Umbilical cord (tissue), 2 donors: Measurements from ENCODE around the gene BCCIP. TPM values are rescaled to one million over a fixed set of nuclear protein-coding genes. Genes with fewer than 3 reads are reported as not detected.

Source experiments
- DNase-seq: peaks from one replicate; pipeline ENCODE4 v3.0.0-alpha.2; 2015; ENCODE audit warnings: low spot score
- total RNA-seq: library from RNA; depleted of rRNA; stranded (reverse); fragments of >200 nt; gene quantifications from one replicate; pipeline ENCODE4 v1.2.3, GENCODE V29; 2014; ENCODE audit warnings: low replicate concordance; ENCODE audit not compliant: insufficient read depth

The BCCIP gene
- total RNA-seq, 1 donor from 2014 or later = 52.5 TPM

DNA sequence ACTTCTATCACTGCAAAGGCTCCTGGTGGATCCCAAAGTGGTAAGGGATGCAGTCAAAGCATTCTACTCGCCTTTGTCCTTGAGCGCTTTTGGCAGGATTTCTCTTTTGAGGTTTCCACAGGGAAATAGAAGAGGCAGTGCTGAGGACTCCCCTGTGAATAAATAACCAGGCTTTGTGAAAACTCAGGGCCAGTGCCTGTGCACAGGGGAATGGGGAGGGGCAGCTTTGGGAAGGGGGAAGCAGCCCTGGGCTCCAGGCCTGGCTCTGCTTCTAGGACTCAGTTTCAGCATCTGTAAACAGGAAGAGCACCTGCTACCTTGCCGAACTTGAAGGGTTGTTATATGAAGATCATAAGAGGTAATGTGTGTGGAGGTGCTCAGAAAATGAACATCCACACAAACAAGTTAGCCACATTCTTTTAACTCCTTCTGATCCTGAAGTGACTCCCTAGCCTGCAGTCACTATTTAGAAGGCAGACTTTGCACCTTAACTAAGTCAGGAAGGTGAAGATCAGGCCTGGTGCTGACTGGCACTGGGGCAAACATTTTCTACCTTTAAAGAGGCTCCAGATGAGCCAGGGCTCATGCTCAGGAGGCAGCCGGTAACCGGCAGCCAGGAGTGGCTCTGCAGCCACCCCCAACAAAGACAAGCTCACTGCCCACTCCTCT, 25.2 kb upstream of the BCCIP start:
- no peak for DNase-seq

DNA sequence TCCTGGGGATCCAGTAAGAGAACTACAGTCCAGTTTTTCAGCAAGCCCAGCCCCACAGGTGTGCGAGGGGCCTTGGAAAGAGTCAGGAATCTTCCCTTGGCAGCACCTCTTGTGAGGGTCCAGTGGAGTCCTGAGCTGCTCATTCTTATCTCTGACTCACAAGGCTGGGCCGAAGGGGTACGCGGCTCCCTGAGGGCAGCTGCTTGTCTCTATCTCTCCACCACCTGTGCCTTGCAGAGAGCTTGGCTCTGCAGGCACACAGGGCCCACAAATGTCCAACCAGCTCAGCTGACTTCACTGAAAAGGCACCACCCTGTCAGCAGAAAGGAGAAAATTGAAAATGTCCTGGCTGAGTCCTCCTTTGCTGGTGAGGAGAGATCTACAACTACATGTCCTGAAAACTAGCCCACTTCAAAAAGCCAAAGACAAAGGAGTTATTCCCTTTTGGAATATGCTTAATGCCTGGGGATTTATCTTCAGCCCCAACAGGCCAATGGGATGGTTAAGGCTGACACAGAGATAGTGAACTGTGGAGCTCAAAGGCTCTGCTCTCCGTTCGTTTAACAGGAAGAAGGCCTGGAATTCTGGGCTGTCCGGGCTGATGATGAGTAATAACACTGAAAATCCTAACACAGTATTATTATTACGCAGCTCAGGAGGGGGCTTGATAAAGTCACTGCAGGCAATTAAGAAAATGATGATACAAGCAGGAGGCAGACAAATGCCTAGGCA, 23.7 kb upstream of the BCCIP start:
- peak; percentile 87 for DNase-seq

DNA sequence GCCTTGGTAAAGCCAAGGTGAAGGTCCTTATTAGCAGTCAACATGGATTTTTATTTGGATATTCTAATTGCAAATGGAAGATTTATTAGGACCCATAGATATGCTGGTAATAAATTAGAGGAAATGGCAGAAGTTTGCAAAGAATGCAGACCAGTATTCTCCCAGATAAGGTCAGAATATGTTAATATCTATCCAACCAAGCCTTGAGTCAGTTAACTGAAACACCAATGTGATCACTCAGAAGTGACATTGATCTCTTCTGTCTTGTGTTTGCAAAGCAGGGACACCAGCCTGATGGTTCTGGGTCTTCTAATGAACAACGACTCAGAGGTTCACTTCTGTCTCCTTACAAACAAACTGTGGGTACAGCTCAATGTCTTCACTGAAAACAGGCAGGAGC, 21.8 kb upstream of the BCCIP start:
- no peak for DNase-seq

DNA sequence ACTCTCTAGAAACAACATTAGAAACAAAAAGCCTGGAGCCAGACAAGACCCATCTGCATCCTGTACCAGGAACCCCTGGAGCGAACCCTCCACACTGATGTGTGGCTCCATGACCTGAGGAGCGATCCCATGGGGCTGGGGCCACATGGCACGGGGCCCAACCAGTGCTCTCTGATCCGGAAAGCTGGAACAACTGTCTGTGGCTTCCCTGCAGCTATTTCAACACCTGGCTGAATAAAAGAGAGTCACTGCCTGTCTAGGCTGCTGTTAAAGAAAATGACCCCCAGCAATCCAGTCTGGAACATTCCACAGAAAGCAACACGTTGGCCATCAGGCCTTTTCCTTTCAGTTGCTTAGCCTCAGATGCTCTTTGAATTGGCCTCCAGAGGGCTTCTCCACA, 21.2 kb upstream of the BCCIP start:
- DNase-seq = no peak

DNA sequence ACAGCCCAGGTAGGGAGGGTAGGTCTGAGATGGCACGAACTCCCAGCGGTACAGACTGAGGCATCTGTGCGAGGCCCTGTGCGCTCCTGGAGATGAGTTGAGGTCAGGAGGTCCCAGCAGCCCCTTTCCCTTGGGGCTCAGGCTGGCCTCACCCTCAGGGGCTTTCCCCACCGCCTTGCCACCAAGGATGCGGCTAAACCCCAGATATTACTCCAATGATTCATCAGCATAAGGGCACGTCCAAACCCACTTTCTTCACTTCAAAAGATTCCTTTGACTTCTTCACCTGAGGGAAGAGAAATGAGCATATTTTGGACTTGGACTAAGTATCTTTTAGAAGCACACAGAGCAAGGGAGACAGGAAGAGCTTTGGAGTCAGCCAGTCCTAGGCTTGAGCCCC, 20.6 kb upstream of the BCCIP start:
- no peak for DNase-seq

DNA sequence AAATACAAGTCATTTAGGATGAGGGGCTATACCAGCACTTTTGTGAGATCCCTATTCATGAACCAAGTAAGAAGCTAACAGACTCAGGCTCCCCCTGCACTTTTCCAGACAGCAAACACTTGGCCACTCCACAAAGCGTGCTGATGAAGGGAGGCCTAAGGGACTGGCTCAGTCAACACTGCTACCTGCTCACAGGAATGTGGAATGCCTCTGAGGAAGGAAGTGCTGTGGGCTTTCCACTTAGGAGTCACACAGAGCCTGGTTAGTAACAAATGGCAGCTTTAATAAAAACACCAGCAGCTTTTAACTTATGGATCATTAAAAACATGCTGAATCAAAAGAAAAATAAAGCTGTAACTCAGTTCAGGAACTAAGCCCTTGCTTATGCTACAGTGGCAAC, 15.3 kb upstream of the BCCIP start:
- DNase-seq = no peak

DNA sequence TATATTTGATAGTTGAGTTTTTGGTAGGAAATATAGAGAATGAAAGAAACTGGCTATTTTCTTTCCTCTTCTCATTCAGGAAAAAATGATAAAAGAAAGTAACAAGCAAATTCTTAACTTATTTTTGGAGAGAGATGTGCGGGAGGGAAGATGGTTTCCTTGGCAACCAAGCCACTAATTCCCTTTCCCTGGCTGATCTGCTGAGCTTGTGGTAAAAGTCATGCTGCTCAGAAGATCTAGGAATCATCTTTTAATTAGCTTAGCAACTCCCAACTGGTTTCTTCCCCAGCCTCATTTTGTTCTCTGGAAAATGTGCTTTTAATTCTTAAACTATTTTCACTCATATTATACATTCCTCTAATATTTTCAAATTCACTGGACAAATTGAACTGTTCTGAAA, 12.1 kb upstream of the BCCIP start:
- DNase-seq = peak; percentile 3

DNA sequence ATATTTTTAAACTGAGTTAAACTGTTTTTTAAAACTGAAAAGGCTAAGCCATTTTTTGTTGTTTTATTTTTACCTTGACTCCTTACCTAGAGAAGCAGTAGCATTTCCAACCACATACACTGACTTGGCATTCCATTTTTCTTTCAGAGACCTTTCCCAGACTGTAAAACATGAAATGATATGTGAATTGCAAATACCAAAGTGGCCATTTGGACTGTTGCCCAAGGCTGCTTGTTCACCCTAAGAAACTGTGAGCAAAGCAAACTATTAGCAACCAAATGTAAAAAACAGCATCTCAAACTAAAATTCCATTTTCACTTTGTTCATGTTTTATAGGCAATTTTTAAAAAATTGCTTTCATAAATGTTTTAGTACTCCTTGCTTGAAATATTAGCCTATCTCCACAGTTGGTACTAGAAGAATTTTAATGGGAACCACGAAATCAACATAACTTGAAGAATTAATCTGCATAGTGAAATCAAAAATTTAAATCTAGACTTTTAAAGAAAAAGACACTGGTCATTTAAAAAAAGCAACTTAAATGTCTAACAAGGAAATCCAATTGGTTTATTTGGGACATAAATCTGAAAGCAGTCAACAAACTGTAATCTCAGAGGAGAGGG, 11.1 kb upstream of the BCCIP start:
- peak; percentile 4 for DNase-seq

DNA sequence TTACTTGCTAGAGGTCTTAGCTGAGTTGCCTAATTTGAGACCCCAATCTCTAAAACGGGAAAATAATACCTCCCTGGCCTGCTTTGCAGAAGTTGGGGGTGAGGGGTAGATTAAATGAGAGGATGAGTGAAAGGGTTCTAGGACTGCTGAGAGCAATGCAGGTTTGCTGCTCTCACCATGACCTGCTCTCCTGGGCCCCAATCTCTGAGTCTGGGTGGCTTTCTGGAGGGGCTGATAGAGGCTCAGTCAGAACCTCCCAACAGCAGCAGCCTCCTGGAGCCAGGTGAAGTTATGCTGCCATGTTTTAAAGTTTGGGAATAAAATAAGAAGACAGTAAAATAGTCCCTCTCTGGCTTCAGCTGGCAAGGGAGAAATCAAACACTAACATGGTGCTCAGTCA, 7.6 kb upstream of the BCCIP start:
- DNase-seq = no peak

DNA sequence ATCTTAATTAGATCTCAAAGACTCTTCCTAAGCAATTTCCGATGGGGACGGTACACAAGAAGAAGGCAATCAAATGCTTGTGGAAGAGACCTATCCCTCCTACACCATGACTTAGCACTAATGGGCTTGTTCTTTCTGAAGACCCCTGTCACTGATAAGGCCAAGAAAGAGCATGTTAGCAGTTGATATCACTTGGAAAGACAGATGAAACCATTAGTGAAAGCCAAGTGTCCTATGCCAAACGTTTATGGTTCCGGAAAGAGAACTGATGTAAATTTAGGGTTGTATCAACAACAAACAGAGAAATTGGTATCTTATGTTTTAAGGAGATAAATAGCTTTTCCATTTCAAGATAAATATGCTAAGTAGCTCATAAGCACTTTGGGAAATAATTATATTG, 6.8 kb upstream of the BCCIP start:
- no peak for DNase-seq

DNA sequence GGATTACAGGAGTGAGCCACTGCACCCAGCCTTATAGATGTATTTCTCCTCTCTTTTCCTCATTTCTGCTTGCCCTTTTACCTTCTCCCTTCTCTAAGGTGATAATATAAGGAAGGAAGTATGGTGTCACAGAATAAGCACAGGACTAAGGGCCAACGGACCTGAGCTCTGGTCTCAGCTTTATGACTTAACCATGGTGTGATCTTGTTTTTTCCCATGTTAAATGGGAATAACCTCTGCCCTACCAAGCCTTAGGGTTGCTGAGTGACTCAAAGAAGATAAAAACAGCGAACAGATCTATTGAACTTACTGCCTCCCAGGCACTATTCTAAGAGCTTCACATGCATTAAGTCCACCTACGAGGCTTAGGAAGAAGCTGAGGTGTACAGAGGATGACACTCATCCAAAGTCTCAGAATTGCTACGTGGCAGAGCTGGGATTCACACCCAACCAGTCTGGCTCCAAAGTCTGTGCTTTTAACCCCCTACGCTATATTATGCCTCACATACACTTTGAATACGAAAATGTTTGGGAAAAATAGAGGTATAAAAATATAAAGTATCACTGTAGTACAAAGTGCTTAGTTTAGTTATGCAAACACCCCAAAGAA, 5.9 kb upstream of the BCCIP start:
- DNase-seq = no peak

DNA sequence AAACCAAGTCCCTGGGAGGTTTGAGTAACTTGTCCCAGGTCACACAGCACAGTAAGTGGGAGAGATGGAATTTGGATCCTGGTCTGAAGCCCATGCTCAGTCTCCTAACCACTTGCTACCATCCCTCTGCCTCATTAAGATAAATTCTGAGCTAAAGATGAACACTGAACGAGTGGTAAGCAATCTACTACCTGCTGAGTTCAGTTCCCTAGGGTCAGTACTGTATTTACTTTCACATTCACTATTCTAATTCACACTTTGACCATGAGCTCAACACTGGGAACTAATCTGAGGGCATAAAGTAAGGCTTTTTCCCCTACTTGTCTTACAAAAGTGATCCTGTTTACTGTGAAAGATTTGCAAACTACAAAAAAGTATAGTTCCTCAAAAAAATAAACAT, 2.6 kb upstream of the BCCIP start:
- no peak for DNase-seq

DNA sequence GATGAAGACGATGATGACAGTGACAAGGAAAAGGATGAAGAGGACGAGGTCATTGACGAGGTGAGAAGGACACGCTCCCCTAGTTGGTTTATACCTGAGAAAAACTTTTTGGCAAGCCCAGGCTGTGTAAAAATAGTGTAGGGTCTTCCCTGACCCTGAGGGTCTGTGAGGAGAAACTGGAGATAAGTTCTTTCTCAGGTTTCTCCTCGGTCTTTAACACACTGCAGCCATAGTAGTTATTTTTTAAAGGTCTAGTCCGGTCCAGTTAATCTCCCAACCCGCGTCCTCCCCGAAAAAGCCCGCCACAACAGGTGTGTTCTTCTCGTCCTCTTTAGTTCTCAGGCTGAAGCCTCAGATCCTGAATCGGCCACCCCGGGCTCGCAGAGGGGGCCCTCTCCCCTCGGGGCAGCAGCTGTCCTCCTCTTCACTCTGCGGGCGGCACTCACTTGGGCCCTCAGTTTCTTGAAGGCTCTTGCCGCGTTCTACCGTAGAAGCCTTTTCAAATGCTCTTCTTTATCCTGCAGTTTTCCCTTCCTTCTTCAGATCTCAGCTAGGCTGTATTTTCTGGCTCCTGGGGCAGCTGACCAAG, 411 bp downstream of the BCCIP start:
- no peak for DNase-seq

DNA sequence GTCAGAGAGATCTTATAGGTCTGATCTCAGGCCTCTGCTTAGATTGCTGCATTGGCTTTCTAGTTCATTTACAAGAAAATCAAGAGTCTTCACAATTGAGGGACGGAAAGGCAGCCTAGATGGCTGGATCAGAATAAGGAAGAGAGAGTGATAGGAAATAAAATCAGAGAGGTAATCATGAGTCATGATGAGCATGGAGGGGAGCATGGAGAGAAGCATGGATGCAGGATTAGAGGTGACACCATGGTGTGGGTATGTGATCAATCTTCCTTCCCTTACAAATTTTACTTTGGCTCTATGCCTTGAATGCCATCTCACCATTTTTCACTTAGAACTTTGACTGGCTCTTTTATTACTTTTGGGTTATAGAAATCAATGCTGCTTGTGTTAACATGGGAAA, 1.4 kb downstream of the BCCIP start:
- no peak for DNase-seq

DNA sequence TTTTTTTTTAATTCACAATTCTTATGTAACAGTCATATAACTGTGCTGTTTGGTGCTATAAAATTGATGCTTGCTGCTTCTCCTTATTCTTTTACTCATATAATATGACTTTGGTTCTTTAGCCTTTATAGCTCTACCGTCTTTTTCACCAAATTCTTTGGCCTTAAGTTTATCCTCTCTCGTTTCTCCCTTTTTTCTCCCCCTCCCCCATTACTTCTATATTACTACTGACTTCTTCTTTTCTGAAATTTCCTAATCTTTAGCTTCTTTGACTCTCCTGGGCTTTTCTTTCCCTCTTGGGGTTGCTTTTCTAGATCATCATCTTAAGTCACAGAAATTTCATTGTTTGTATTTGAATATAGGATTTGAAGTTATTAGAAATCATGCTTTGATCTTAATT, 3.8 kb downstream of the BCCIP start:
- no peak for DNase-seq

DNA sequence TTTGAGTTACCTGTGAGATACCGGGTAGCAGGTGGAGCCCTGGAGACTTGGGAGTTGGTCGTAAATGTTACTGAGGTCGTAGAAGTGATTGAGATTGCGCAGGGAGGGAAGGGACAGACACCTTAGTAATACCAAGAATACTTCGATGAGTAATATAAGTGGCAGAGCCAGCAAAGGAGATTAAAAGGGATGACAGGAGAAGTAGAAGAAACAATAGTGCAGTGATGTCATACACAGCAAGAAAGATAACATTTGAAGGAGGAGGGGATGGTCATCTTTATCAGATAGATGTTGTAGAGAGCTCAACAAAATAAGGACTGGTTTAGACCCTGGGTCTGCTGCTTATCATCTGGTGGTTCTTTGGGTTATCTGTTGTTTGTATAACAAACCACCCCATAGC, 5.0 kb downstream of the BCCIP start:
- no peak for DNase-seq

DNA sequence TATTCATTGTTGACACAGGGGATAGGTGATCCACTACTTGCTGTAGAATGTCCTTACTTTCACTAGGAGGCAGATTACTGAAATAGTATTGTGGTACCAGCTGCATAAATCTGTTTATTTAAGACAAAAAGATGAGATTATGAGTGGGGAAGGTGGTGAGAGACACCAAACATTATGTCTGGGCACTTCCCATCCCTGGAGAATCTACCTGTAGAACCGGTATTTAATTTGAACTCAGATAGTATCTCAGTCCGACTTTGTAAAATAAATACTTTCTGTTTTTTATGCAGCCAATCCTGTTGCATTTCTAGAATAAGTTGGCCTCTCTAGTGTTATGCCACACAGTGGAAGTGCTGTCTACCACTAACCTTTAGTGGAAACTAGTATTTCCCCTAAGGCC, 13.4 kb downstream of the BCCIP start:
- peak; percentile 22 for DNase-seq

DNA sequence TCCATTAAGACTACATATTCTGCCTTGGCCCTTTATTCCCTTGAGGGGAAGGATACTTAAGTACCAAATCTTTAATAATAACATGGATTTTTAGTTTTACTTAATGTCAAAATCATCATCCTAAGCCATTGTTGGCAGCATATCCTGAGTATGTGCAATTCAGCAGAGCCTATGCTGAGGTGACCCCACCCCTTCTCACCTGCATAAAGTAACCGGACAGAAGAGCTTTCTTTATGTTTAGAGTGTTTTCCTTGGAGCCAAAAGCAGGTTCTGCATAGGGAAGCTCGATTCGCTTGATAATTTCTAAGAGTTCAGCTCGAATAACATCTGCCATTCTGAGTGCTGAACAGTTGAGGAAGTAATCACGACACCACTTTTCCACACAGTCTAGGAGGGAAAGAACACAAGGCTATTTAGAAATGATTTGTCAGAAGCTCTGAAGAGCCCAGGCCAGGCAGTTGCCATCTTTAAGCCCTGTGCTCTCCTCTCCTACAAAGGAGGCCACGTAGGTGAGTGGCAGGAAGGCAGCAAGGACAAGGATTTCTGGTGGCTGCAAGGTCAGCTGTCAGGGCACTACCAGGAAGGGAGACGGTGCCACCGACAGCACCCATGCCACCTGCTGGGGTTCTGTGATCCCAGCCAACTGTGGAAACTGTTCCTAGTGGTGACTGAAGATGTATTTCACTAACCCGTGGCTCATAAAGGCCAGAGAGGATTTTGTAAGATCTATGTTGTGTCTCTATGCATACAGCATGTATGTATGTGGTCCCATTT, 15.6 kb downstream of the BCCIP start:
- no peak for DNase-seq

DNA sequence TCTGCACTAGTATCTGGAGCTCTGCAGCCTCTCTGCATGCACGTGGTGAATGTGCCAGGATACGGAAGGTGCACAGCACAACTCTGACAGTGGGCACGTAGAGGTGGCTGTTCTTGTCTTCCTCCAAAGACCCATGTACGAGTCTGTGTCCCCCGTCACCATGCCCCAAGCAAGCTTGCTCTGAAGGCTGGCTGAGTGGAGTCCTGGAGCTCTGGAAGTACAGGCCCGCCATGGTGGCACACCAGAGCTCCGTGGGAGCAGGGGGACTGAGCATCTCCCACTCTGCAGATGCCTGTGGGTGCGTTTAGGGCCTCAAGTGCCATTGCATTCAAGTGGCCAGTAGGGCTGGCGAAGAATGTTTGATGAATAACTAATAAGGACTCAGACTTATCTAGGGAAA, 17.1 kb downstream of the BCCIP start:
- DNase-seq = no peak

DNA sequence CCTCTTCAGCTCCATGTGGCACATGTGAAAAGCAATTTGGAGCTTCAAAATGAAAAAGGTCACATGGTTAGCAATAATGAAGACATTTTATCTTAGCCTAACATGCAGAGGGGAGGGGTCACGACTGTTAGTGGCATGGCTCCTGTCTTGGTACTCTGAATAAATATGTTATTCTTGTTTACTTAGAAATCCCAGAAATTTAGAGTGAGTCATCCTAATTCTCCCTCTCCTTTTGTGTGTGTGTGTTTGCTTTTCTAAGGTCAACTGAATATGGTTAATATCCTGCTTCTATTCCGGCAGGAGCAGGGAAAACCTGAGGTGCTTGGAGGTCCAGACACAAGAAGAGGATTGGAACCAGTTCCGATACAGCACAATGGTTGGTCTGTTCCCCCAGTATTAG, 17.6 kb downstream of the BCCIP start:
- DNase-seq = no peak

DNA sequence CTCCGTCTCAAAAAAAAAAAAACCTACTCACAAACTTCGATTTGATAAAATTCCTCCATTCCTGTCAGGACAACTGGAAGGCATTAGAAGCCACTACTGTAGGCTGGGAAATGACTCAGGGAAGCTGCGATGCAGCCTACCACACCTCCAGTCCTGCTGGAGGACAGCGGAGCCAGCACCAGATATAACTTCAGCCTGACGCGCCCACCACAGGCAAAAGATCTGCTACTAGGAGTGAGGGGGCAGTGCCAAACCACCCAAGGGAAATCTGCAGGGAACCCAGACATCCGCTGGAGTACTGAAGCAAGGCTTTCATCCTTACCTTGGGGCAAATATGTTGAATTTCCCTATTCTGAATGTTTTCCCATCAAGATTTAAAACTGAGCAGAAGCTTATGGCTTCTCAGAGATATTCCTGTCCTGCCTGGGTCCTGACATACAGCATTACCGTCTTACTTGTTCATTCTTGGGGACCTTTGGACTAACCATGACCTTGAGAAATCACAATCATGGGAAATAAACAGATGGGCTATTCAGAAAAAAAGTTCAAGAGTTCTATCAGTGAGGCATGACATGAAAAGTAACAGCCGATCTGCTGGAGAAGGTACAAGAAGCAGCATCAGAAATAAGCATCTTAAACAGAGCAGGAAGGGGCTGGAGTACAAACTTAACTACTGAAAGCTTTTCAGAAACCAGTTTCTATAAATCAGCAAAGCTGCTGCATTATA, 20.4 kb downstream of the BCCIP start:
- DNase-seq = no peak
